Stomach (tissue), 19 donors: ENCODE measurements around the gene NDUFAF5. TPM values are rescaled to one million over a fixed set of nuclear protein-coding genes. Genes with fewer than 3 reads are reported as not detected.
A peak's percentile ranks its signal among the peaks of the same experiment; 100 is the strongest.
"Not testable (repeated sequence)": the region's sequence is repeated elsewhere in the genome, so short reads cannot be mapped to it uniquely, and the experiment has no call there.

Source experiments
- DNase-seq, 2 donors: peaks; one replicate each; pipeline versions ENCODE4 v3.0.0 to v3.0.0-alpha.2; 2013 to 2019
- H3K27ac ChIP-seq, 5 donors: fragments of 200-600 bp in 4 of 5; sonication (generic) in 4 of 5; one replicate each; pipeline ENCODE4 v1.5.1; 2013 to 2019; ENCODE audit warnings: mild to moderate bottlenecking in 1 of 5, moderate library complexity in 1 of 5
- H3K27me3 ChIP-seq, 3 donors: fragments of 200-600 bp; sonication (generic); one replicate each; pipeline ENCODE4 v1.5.1; 2017 to 2019; ENCODE audit warnings: mixed run types in 1 of 3
- H3K36me3 ChIP-seq, 4 donors: fragments of 200-600 bp; sonication (generic); 1 replicate in 3 of 4; 2 replicates in 1 of 4; pipeline ENCODE4 v1.5.1; 2016 to 2019
- H3K4me1 ChIP-seq, 4 donors: fragments of 200-600 bp; sonication (generic); one replicate each; pipeline ENCODE4 v1.5.1; 2016 to 2019
- H3K4me3 ChIP-seq, 4 donors: fragments of 200-600 bp; sonication (generic) in 3 of 4; one replicate each; pipeline ENCODE4 v1.5.1; 2016 to 2019; ENCODE audit warnings: mild to moderate bottlenecking in 1 of 4
- H3K9me3 ChIP-seq, 4 donors: fragments of 200-600 bp; sonication (generic); one replicate each; pipeline ENCODE4 v1.5.1; 2016 to 2019
- CTCF ChIP-seq, 7 experiments: fragments of 450-650 bp in 4 of 7; fragments of 200-600 bp in 3 of 7; sonication (generic) in 3 of 7; IDR thresholded peaks; one replicate each; pipeline ENCODE4 v1.5.1; 2016 to 2019; ENCODE audit warnings: antibody characterized with exemption in 7 of 7, control low read depth in 2 of 7, mild to moderate bottlenecking in 1 of 7
- EP300 ChIP-seq: sonication (generic); formaldehyde crosslinking; IDR thresholded peaks from one replicate; pipeline ENCODE4 v1.6.1; 2017; ENCODE audit warnings: antibody characterized with exemption
- POLR2A ChIP-seq, 4 donors: fragments of 450-650 bp; IDR thresholded peaks; one replicate each; pipeline ENCODE4 v1.6.1; 2016; ENCODE audit warnings: antibody characterized with exemption in 4 of 4, control low read depth in 2 of 4, mild to moderate bottlenecking in 1 of 4, moderate library complexity in 1 of 4
- POLR2AphosphoS5 ChIP-seq, 3 donors: sonication (generic); formaldehyde crosslinking; IDR thresholded peaks; one replicate each; pipeline ENCODE4 v1.6.1; 2016; ENCODE audit warnings: antibody characterized with exemption in 3 of 3
- WGBS, 5 donors: extraction: QIAGEN DNeasy Blood & Tissue Kit in 3 of 5; methylation state at CpG; one replicate each; pipeline versions ENCODE4 v1.1.5 to v1.1.7; 2013 to 2018; 5-methylcytosine and 5-hydroxymethylcytosine counted together
- intact Hi-C: fragments of 100-400 bp; cut with DNase I; formaldehyde crosslinking; loops from one replicate; pipeline ENCODE4 v1.15.1; 2023; ENCODE audit warnings: low total_unique reads
- long read RNA-seq, 10 donors: transcript quantifications; one replicate each; lab custom pipeline, GENCODE V29; 2026
- polyA plus RNA-seq, 3 donors: library from polyadenylated mRNA; stranded (reverse); fragments of 200-250 nt; gene quantifications; one replicate each; pipeline ENCODE4 v1.2.3, GENCODE V29; 2013
- total RNA-seq, 5 donors: library from RNA; depleted of rRNA; stranded (reverse); fragments of >200 nt; gene quantifications; one replicate each; pipeline versions ENCODE4 v1.1.0 to v1.2.3, GENCODE V29; 2014 to 2016
- donor health status: healthy with polysubstance abuse.
- donor health status: Bipolar disorder and iron deficiency.
- donor health status: healthy.

The NDUFAF5 gene
- total RNA-seq (10 to 100 TPM in 3 of 5 donors, 1 to 10 TPM in 2; 2.3 to 51.8 (median 26.1) TPM), polyA plus RNA-seq (10 to 100 TPM; 22.9 to 28.3 (median 23.9) TPM)
- long read RNA-seq, donor 1, full-length matches to known transcripts: 1 of 1 reads
- long read RNA-seq, donor 1, partial matches to known transcripts: 0 of 1 reads
- long read RNA-seq, donor 1, other reads (novel, unspliced or antisense): 0 of 1 reads
- long read RNA-seq, donor 2, full-length matches to known transcripts: 2 of 2 reads
- long read RNA-seq, donor 2, partial matches to known transcripts: 0 of 2 reads
- long read RNA-seq, donor 2, other reads (novel, unspliced or antisense): 0 of 2 reads
- long read RNA-seq, donor 3, full-length matches to known transcripts: 2 of 2 reads
- long read RNA-seq, donor 3, partial matches to known transcripts: 0 of 2 reads
- long read RNA-seq, donor 3, other reads (novel, unspliced or antisense): 0 of 2 reads
- long read RNA-seq, donor 4: 0 reads
- long read RNA-seq, donor 5, full-length matches to known transcripts: 5 of 5 reads
- long read RNA-seq, donor 5, partial matches to known transcripts: 0 of 5 reads
- long read RNA-seq, donor 5, other reads (novel, unspliced or antisense): 0 of 5 reads
- long read RNA-seq, donor 6, full-length matches to known transcripts: 5 of 5 reads
- long read RNA-seq, donor 6, partial matches to known transcripts: 0 of 5 reads
- long read RNA-seq, donor 6, other reads (novel, unspliced or antisense): 0 of 5 reads
- long read RNA-seq, donor 7, full-length matches to known transcripts: 2 of 2 reads
- long read RNA-seq, donor 7, partial matches to known transcripts: 0 of 2 reads
- long read RNA-seq, donor 7, other reads (novel, unspliced or antisense): 0 of 2 reads
- long read RNA-seq, donor 8, full-length matches to known transcripts: 1 of 1 reads
- long read RNA-seq, donor 8, partial matches to known transcripts: 0 of 1 reads
- long read RNA-seq, donor 8, other reads (novel, unspliced or antisense): 0 of 1 reads
- long read RNA-seq, donor 9, full-length matches to known transcripts: 4 of 4 reads
- long read RNA-seq, donor 9, partial matches to known transcripts: 0 of 4 reads
- long read RNA-seq, donor 9, other reads (novel, unspliced or antisense): 0 of 4 reads
- long read RNA-seq, donor 10, partial matches to known transcripts: 0 of 2 reads
- long read RNA-seq, donor 10, other reads (novel, unspliced or antisense): 0 of 2 reads

GRCh38 chr20:13784893-13785715 lies at the start of gene NDUFAF5, which contains the start of gene ESF1:
Gene NDUFAF5 (plus strand): TSS chr20:13785028. CDS start chr20:13785069, 41 bp downstream.
Gene ESF1 (minus strand): TSS chr20:13784919. CDS start chr20:13783140, 1,779 bp downstream.
- intact Hi-C loops: no loop called here
- Histone ChIP-seq H3K36me3 (peaks cover 22 to 41% (median 34%) of the 10 kb centered on the region in 4 donors), H3K27me3 (no peaks in the 10 kb centered on the region), H3K27ac (peak within 1 kb of the TSS; percentile 90 to 96 (median 92)), H3K4me3 (peak within 1 kb of the TSS; percentile 65 to 95 (median 83)), H3K4me1 (peaks cover 24 to 42% (median 34%) of the 10 kb centered on the region in 4 donors), H3K9me3 (no peaks in the 10 kb centered on the region)
- TF ChIP-seq POLR2A (IDR thresholded peaks at IDR 0.05) (no peak), CTCF (IDR thresholded peaks at IDR 0.05) (no peak), POLR2AphosphoS5 (IDR thresholded peaks at IDR 0.05) (peak; percentile 94 to 99 (median 99))
- 0 to 1% (median 0%) methylated on average over 36 to 54 of the region's 54 CpGs for WGBS, 5 donors
- peak; percentile 95 to 98 for DNase-seq

GRCh38 chr20:13735826-13736225 lies 49.0 kb upstream of the NDUFAF5 start:
- intact Hi-C loops: no loop called here
- peaks cover 0 to 32% (median 6%) of the 10 kb centered on the region in 4 donors for H3K4me1 ChIP-seq
- no peaks in the 10 kb centered on the region for H3K9me3 ChIP-seq
- peaks cover 6 to 33% (median 32%) of the 10 kb centered on the region in 4 donors for H3K36me3 ChIP-seq
- WGBS, 5 donors: 95 to 100% (median 97%) methylated on average over 1 of the region's 1 CpG
- no peak for DNase-seq
- no peaks in the 10 kb centered on the region for H3K27me3 ChIP-seq
- TF ChIP-seq POLR2AphosphoS5 (IDR thresholded peaks at IDR 0.05): no peak
- H3K4me3 ChIP-seq: no peak overlapping the region
- H3K27ac ChIP-seq: peak overlapping the region in 2 of 5 donors; percentile 34 to 61

- Histone ChIP-seq H3K9me3 (no peaks in the 10 kb centered on the region), H3K4me3 (no peak overlapping the region), H3K36me3 (peaks cover 11 to 34% (median 31%) of the 10 kb centered on the region in 4 donors), H3K4me1 (peaks cover 0 to 32% (median 6%) of the 10 kb centered on the region in 4 donors), H3K27ac (peak overlapping the region in 4 of 5 donors; percentile 34 to 61 (median 40)), H3K27me3 (no peaks in the 10 kb centered on the region)
- DNase-seq: peak in 1 of 2 donors; percentile 41
- intact Hi-C loops: no loop called here
- WGBS, 5 donors: 55 to 85% (median 77%) methylated on average over 3 of the region's 3 CpGs
- TF ChIP-seq POLR2AphosphoS5 (IDR thresholded peaks at IDR 0.05): peak in 2 of 3 donors; percentile 62 to 88
- TF ChIP-seq EP300: no peak
Observed at GRCh38 chr20:13736436-13737191, 48.2 kb upstream of the NDUFAF5 start.

- H3K9me3 ChIP-seq, DNase-seq, H3K4me3 ChIP-seq, H3K27me3 ChIP-seq, intact Hi-C loops: not testable (repeated sequence)
- 95 to 100% (median 97%) methylated on average over 1 of the region's 1 CpG for WGBS, 5 donors
- peaks cover 7 to 30% (median 23%) of the 10 kb centered on the region in 4 donors for H3K36me3 ChIP-seq
- peaks cover 0 to 32% (median 6%) of the 10 kb centered on the region in 4 donors for H3K4me1 ChIP-seq
- H3K27ac ChIP-seq: peak overlapping the region in 3 of 5 donors; percentile 34 to 61 (median 47)
Observed at GRCh38 chr20:13738187-13738586, 46.6 kb upstream of the NDUFAF5 start.
